HepG2 (cell line): ENCODE results near the gene MYH7. TPM values are rescaled to one million over a fixed set of nuclear protein-coding genes. Genes with fewer than 3 reads are reported as not detected.
A peak's percentile ranks its signal among the peaks of the same experiment; 100 is the strongest.

Experiments used
- CBX5 ChIP-seq: sonication (generic); formaldehyde crosslinking; IDR thresholded peaks from 2 replicates; pipeline ENCODE4 v1.4.0; 2020; ENCODE audit warnings: missing genetic modification reagents, borderline replicate concordance
- CEBPB ChIP-seq: IDR thresholded peaks from 2 replicates; pipeline ENCODE4 v1.6.1; 2011; ENCODE audit warnings: low read depth, low read length, improper control_type of control experiment, borderline replicate concordance
- CHCHD3 ChIP-seq: sonication (generic); formaldehyde crosslinking; IDR thresholded peaks from 2 replicates; pipeline ENCODE4 v1.8.0; 2022; ENCODE audit warnings: mild to moderate bottlenecking, missing genetic modification reagents, moderate library complexity
- CHD2 ChIP-seq: IDR thresholded peaks from 2 replicates; pipeline ENCODE4 v1.6.1; 2011; ENCODE audit warnings: low read depth, low read length, improper control_type of control experiment
- CREBL2 ChIP-seq: sonication (generic); formaldehyde crosslinking; IDR thresholded peaks from 2 replicates; pipeline ENCODE4 v1.8.1; 2023; ENCODE audit warnings: missing genetic modification reagents, mild to moderate bottlenecking, borderline replicate concordance
- FOXC1 ChIP-seq: sonication (generic); formaldehyde crosslinking; IDR thresholded peaks from 2 replicates; pipeline ENCODE4 v1.8.0; 2022; ENCODE audit warnings: mild to moderate bottlenecking, missing genetic modification reagents, borderline replicate concordance
- MAFF ChIP-seq: IDR thresholded peaks from 2 replicates; pipeline ENCODE4 v1.6.1; 2011; ENCODE audit warnings: low read depth, low read length, improper control_type of control experiment
- MAZ ChIP-seq, 2 experiments: sonication (generic) in 1 of 2; formaldehyde crosslinking in 1 of 2; IDR thresholded peaks; 2 replicates each; pipeline versions ENCODE4 v1.5.0 to v1.6.1; 2012 to 2020; ENCODE audit warnings: low read depth in 2 of 2, mild to moderate bottlenecking in 2 of 2, borderline replicate concordance in 1 of 2, improper control_type of control experiment in 1 of 2, low read length in 1 of 2, missing genetic modification reagents in 1 of 2, moderate library complexity in 1 of 2
- MLXIP ChIP-seq: sonication (generic); formaldehyde crosslinking; IDR thresholded peaks from 2 replicates; pipeline ENCODE4 v1.9.0; 2021; ENCODE audit warnings: missing genetic modification reagents, borderline replicate concordance
- SMAD3 ChIP-seq: sonication (generic); formaldehyde crosslinking; IDR thresholded peaks from 2 replicates; pipeline ENCODE4 v1.4.0; 2020; ENCODE audit warnings: missing genetic modification reagents
- SRSF9 ChIP-seq: fragments of 200-400 bp; formaldehyde crosslinking; IDR thresholded peaks from 2 replicates; pipeline ENCODE4 v1.6.1; 2018; ENCODE audit warnings: borderline replicate concordance, mild to moderate bottlenecking, low read depth, low read length; ENCODE audit not compliant: insufficient read depth, poor library complexity, severe bottlenecking
- TP53 ChIP-seq: sonication (generic); formaldehyde crosslinking; conservative IDR thresholded peaks from 2 replicates; pipeline ENCODE4 v1.4.0; 2020; ENCODE audit warnings: missing genetic modification reagents
- UBTF ChIP-seq: sonication (generic); formaldehyde crosslinking; IDR thresholded peaks from 2 replicates; pipeline ENCODE4 v1.4.0; 2020; ENCODE audit warnings: mild to moderate bottlenecking, missing genetic modification reagents
- YEATS4 ChIP-seq: sonication (generic); formaldehyde crosslinking; IDR thresholded peaks from 2 replicates; pipeline ENCODE4 v1.4.0; 2020; ENCODE audit warnings: missing genetic modification reagents, borderline replicate concordance
- ZIK1 ChIP-seq: sonication (generic); formaldehyde crosslinking; IDR thresholded peaks from 2 replicates; pipeline ENCODE4 v1.5.0; 2020; ENCODE audit warnings: mild to moderate bottlenecking, low read depth, missing genetic modification reagents, borderline replicate concordance
- ZNF574 ChIP-seq: sonication (generic); formaldehyde crosslinking; IDR thresholded peaks from 2 replicates; pipeline ENCODE4 v1.4.0; 2020; ENCODE audit warnings: missing genetic modification reagents
- ZNF775 ChIP-seq: sonication (generic); formaldehyde crosslinking; IDR thresholded peaks from 2 replicates; pipeline ENCODE4 v1.4.0; 2020; ENCODE audit warnings: missing genetic modification reagents, mild to moderate bottlenecking, moderate library complexity, borderline replicate concordance
- polyA plus RNA-seq, 8 experiments: library from polyadenylated mRNA; depleted of rRNA in 3 of 8; stranded (reverse) in 7 of 8; unstranded in 1 of 8; fragments of >200 nt; fragmentation: Illumina TruSeq in 4 of 8; extraction: Trizol in 4 of 8; gene quantifications; 2 replicates each; pipeline versions ENCODE4 v1.2.1 to v1.2.3, GENCODE V29; 2011 to 2016; ENCODE audit warnings: low read depth in 4 of 8, missing spikeins in 1 of 8, mixed read lengths in 1 of 8; ENCODE audit not compliant: insufficient read depth in 1 of 8
- total RNA-seq, 5 experiments: library from RNA; depleted of rRNA; stranded (reverse); fragments of >200 nt; fragmentation: Illumina TruSeq; extraction: Trizol; gene quantifications; 2 replicates each; pipeline ENCODE4 v1.2.3, GENCODE V29; 2016; ENCODE audit warnings: low read depth in 1 of 5

Gene MYH7
- total and polyA plus RNA-seq, 2 of the 13 experiments (the other 11 are each of a cell fraction or from before 2014, with no cell fraction given), result 0.04 TPM; not detected in 1

GRCh38 chr14:23379366-23380196 lies 55.9 kb downstream of the MYH7 start (continued):
- TF ChIP-seq MLXIP (CRISPR knock-in tag), result 0 out of 2 replicates have a peak, but pooled peaks have one; percentile 28
- no peak for TF ChIP-seq SRSF9
- TF ChIP-seq CBX5 (CRISPR knock-in tag), result peak; percentile 63; the same call in 1 of the 2 replicates
- no peak for TF ChIP-seq ZNF775 (CRISPR knock-in tag)
- TF ChIP-seq SMAD3 (CRISPR knock-in tag), result no peak
- TF ChIP-seq UBTF (CRISPR knock-in tag), result no peak
- no peak for TF ChIP-seq CEBPB
- TF ChIP-seq CREBL2 (CRISPR knock-in tag), result no peak
- TF ChIP-seq TP53 (CRISPR knock-in tag), result no peak
- peak; percentile 34; the same call in 1 of the 2 replicates for TF ChIP-seq ZNF574
- no peak for TF ChIP-seq MAFF
- no peak for TF ChIP-seq YEATS4
- TF ChIP-seq CHD2, result no peak
- no peak for TF ChIP-seq MAZ (IDR thresholded peaks at IDR 0.05; ENCODE audit: borderline replicate concordance, low read depth, low read length)
- no peak; the same call in 1 of the 2 replicates for TF ChIP-seq MAZ (CRISPR knock-in tag; IDR thresholded peaks at IDR 0.05; ENCODE audit: low read depth)
- TF ChIP-seq CHCHD3, result peak; percentile 44; the same call in 1 of the 2 replicates
- TF ChIP-seq ZIK1 (CRISPR knock-in tag), result no peak
- TF ChIP-seq FOXC1 (CRISPR knock-in tag), result peak; percentile 83; the same call in 1 of the 2 replicates
